Neural progenitor cell (in vitro differentiated cells): ENCODE measurements around the gene ZRANB3. TPM values are rescaled to one million over a fixed set of nuclear protein-coding genes. Genes with fewer than 3 reads are reported as not detected.

ENCODE experiments used
- DNase-seq: peaks from one replicate; pipeline ENCODE4 v3.0.0-alpha.2; 2016; ENCODE audit warnings: low spot score
- H2AFZ ChIP-seq: fragments of 200-600 bp; sonication (generic); replicated peaks from 2 replicates; pipeline ENCODE4 v1.6.1; 2016; ENCODE audit warnings: antibody characterized with exemption
- H3F3A ChIP-seq: fragments of 200-600 bp; sonication (generic); 2 replicates; pipeline ENCODE4 v1.6.1; 2016; ENCODE audit warnings: antibody characterized with exemption, low read depth
- H3K27ac ChIP-seq: fragments of 200-600 bp; sonication (generic); 2 replicates; pipeline ENCODE4 v1.5.1; 2016; ENCODE audit warnings: mild to moderate bottlenecking
- H3K27me3 ChIP-seq: fragments of 200-600 bp; sonication (generic); 2 replicates; pipeline ENCODE4 v1.6.1; 2016; ENCODE audit warnings: mild to moderate bottlenecking, moderate library complexity
- H3K36me3 ChIP-seq: fragments of 200-600 bp; sonication (generic); 2 replicates; pipeline ENCODE4 v1.5.1; 2016
- H3K4me1 ChIP-seq: fragments of 200-600 bp; sonication (generic); 2 replicates; pipeline ENCODE4 v1.6.1; 2016; ENCODE audit warnings: mixed run types
- H3K4me2 ChIP-seq: fragments of 200-600 bp; sonication (generic); 2 replicates; pipeline ENCODE4 v1.6.1; 2016
- H3K4me3 ChIP-seq: fragments of 200-600 bp; sonication (generic); 2 replicates; pipeline ENCODE4 v1.5.1; 2016
- H3K79me2 ChIP-seq: fragments of 200-600 bp; sonication (generic); 2 replicates; pipeline ENCODE4 v1.6.1; 2016; ENCODE audit warnings: low read depth
- H3K9ac ChIP-seq: fragments of 200-600 bp; sonication (generic); 2 replicates; pipeline ENCODE4 v1.6.1; 2016
- H3K9me3 ChIP-seq: fragments of 200-600 bp; sonication (generic); 2 replicates; pipeline ENCODE4 v1.5.1; 2016; ENCODE audit warnings: low read depth
- H4K20me1 ChIP-seq: fragments of 200-600 bp; sonication (generic); 2 replicates; pipeline ENCODE4 v1.6.1; 2016; ENCODE audit warnings: low read depth
- H3K27ac Mint-ChIP-seq: 3 replicates; pipeline ENCODE4 v1.8.0; 2021; ENCODE audit warnings: mixed read lengths
- H3K27me3 Mint-ChIP-seq: 2 replicates; pipeline ENCODE4 v1.8.0; 2022; ENCODE audit warnings: low read depth, mild to moderate bottlenecking, inconsistent platforms, moderate library complexity, mixed read lengths; ENCODE audit not compliant: insufficient read depth
- H3K36me3 Mint-ChIP-seq: 3 replicates; pipeline ENCODE4 v1.8.0; 2021; ENCODE audit warnings: mixed read lengths
- H3K4me1 Mint-ChIP-seq: 3 replicates; pipeline ENCODE4 v1.8.0; 2021; ENCODE audit warnings: mixed read lengths
- H3K4me3 Mint-ChIP-seq: 3 replicates; pipeline ENCODE4 v1.8.0; 2021; ENCODE audit warnings: mild to moderate bottlenecking, moderate library complexity, mixed read lengths
- H3K9me3 Mint-ChIP-seq: 3 replicates; pipeline ENCODE4 v1.8.0; 2020; ENCODE audit warnings: mixed read lengths
- CTCF ChIP-seq: fragments of 200-600 bp; sonication (generic); IDR thresholded peaks from 2 replicates; pipeline ENCODE4 v1.5.1; 2017; ENCODE audit warnings: antibody characterized with exemption, mild to moderate bottlenecking
- EZH2 ChIP-seq: fragments of 200-600 bp; sonication (generic); IDR thresholded peaks from 2 replicates; pipeline ENCODE4 v1.6.1; 2017; ENCODE audit warnings: antibody characterized with exemption, mild to moderate bottlenecking, moderate library complexity
- EZH2phosphoT487 ChIP-seq: fragments of 200-600 bp; sonication (generic); IDR thresholded peaks from 2 replicates; pipeline ENCODE4 v1.6.1; 2017; ENCODE audit warnings: antibody characterized with exemption
- total RNA-seq: library from RNA; depleted of rRNA; stranded (reverse); fragments of >200 nt; gene quantifications from 2 replicates; pipeline ENCODE4 v1.2.3, GENCODE V29; 2015; ENCODE audit warnings: low replicate concordance

The ZRANB3 gene
- total RNA-seq, 1 donor from 2014 or later, result 35.9 TPM

- Histone ChIP-seq H3K36me3 (no peaks in the 10 kb centered on the region), H3K4me3 (no peak overlapping the region), H3K27me3 (no peaks in the 10 kb centered on the region), H3F3A (no peaks in the 10 kb centered on the region), H3K4me2 (no peak overlapping the region), H3K4me1 (no peaks in the 10 kb centered on the region), H2AFZ (no peak overlapping the region), H3K9me3 (no peaks in the 10 kb centered on the region), H3K9ac (no peak overlapping the region), H3K79me2 (peaks cover 100% of the 10 kb centered on the region), H3K27ac (no peak overlapping the region), H4K20me1 (peaks cover 12% of the 10 kb centered on the region)
- no peak overlapping the region for H3K27ac Mint-ChIP-seq
- no peak overlapping the region for H3K4me3 Mint-ChIP-seq
- TF ChIP-seq EZH2phosphoT487 (no peak), EZH2 (no peak), CTCF (no peak)
- peaks cover 39% of the 10 kb centered on the region for H3K36me3 Mint-ChIP-seq
- no peaks in the 10 kb centered on the region for H3K27me3 Mint-ChIP-seq
- H3K4me1 Mint-ChIP-seq, result no peaks in the 10 kb centered on the region
- no peak for DNase-seq
- H3K9me3 Mint-ChIP-seq, result peaks cover 18% of the 10 kb centered on the region
These were observed 24.3 kb upstream of the ZRANB3 start for GRCh38 chr2:135555311-135555710.

- DNase-seq, result no peak
- Mint-ChIP-seq H3K4me1 (no peaks in the 10 kb centered on the region), H3K27me3 (no peaks in the 10 kb centered on the region), H3K36me3 (peaks cover 36% of the 10 kb centered on the region), H3K4me3 (no peak overlapping the region), H3K27ac (no peak overlapping the region), H3K9me3 (peaks cover 21% of the 10 kb centered on the region)
- TF ChIP-seq EZH2, result no peak
- no peak for TF ChIP-seq CTCF
- Histone ChIP-seq H3K9me3 (no peaks in the 10 kb centered on the region), H3K27ac (no peak overlapping the region), H3K79me2 (peaks cover 100% of the 10 kb centered on the region), H3K4me2 (no peak overlapping the region), H3K27me3 (no peaks in the 10 kb centered on the region), H3K4me1 (no peaks in the 10 kb centered on the region), H3K4me3 (no peak overlapping the region), H3K36me3 (no peaks in the 10 kb centered on the region), H2AFZ (no peak overlapping the region), H4K20me1 (peaks cover 12% of the 10 kb centered on the region), H3F3A (no peaks in the 10 kb centered on the region), H3K9ac (no peak overlapping the region)
These were observed 21.9 kb upstream of the ZRANB3 start for GRCh38 chr2:135552887-135553286.

- Histone ChIP-seq H4K20me1 (peaks cover 2% of the 10 kb centered on the region), H3F3A (no peaks in the 10 kb centered on the region), H3K9ac (no peak overlapping the region), H2AFZ (no peak overlapping the region), H3K4me3 (no peak overlapping the region), H3K27ac (no peak overlapping the region), H3K9me3 (no peaks in the 10 kb centered on the region), H3K4me1 (no peaks in the 10 kb centered on the region), H3K36me3 (no peaks in the 10 kb centered on the region), H3K4me2 (no peak overlapping the region), H3K79me2 (peaks cover 98% of the 10 kb centered on the region), H3K27me3 (no peaks in the 10 kb centered on the region)
- Mint-ChIP-seq H3K27me3 (no peaks in the 10 kb centered on the region), H3K4me1 (no peaks in the 10 kb centered on the region), H3K36me3 (peaks cover 37% of the 10 kb centered on the region), H3K4me3 (no peak overlapping the region), H3K27ac (no peak overlapping the region), H3K9me3 (peaks cover 16% of the 10 kb centered on the region)
- no peak for DNase-seq
- TF ChIP-seq EZH2 (no peak), EZH2phosphoT487 (no peak)
These were observed 20.3 kb upstream of the ZRANB3 start for GRCh38 chr2:135551356-135551755.

GRCh38 chr2:135547311-135547710 is 16.3 kb upstream of the ZRANB3 start:
- Histone ChIP-seq H3K9ac (no peak overlapping the region), H3K9me3 (no peaks in the 10 kb centered on the region), H3K27ac (no peak overlapping the region), H3K27me3 (no peaks in the 10 kb centered on the region), H3K4me3 (no peak overlapping the region), H3K4me1 (peaks cover 6% of the 10 kb centered on the region), H4K20me1 (no peaks in the 10 kb centered on the region), H3K79me2 (peaks cover 98% of the 10 kb centered on the region), H3F3A (no peaks in the 10 kb centered on the region), H3K36me3 (peaks cover 1% of the 10 kb centered on the region), H3K4me2 (no peak overlapping the region), H2AFZ (no peak overlapping the region)
- DNase-seq, result no peak
- Mint-ChIP-seq H3K27me3 (no peaks in the 10 kb centered on the region), H3K9me3 (peaks cover 8% of the 10 kb centered on the region), H3K4me3 (no peak overlapping the region), H3K27ac (no peak overlapping the region), H3K36me3 (peaks cover 29% of the 10 kb centered on the region), H3K4me1 (no peaks in the 10 kb centered on the region)
- no peak for TF ChIP-seq EZH2phosphoT487
